SH-SY5Y (cell line): ENCODE results near the gene MEX3C.

ENCODE experiments used
- GATA2 ChIP-seq: IDR thresholded peaks from 2 replicates; pipeline ENCODE4 v1.6.1; 2011; ENCODE audit warnings: mild to moderate bottlenecking, low read depth, low read length
- GATA3 ChIP-seq: IDR thresholded peaks from 2 replicates; pipeline ENCODE4 v1.6.1; 2011; ENCODE audit warnings: low read depth, mild to moderate bottlenecking, low read length, moderate library complexity

DNA sequence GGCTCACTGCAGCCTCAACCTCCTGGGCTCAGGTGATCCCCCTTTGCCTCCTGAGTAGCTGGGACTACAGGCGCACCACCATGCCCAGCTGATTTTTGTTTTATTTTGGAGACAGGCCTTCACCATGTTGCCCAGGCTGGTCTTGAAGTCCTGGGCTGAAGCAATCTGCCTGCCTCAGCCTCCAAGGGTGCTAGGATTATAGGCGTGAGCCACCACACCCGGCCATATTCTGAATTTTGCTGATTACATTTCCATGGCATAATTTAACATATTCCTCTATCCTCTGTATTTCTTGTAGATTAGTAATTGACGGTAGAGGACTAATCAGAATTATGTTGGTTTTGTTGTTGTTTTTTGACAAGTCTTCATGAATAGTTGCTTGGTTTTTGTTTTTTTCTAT lies 50.6 kb downstream of the MEX3C start:
- TF ChIP-seq GATA2: no peak
- TF ChIP-seq GATA3: no peak
